ENCODE measurements around the gene CERT1.
"Not testable (repeated sequence)": the region's sequence is repeated elsewhere in the genome, so short reads cannot be mapped to it uniquely, and the experiment has no call there.

The CERT1 gene, protein sequence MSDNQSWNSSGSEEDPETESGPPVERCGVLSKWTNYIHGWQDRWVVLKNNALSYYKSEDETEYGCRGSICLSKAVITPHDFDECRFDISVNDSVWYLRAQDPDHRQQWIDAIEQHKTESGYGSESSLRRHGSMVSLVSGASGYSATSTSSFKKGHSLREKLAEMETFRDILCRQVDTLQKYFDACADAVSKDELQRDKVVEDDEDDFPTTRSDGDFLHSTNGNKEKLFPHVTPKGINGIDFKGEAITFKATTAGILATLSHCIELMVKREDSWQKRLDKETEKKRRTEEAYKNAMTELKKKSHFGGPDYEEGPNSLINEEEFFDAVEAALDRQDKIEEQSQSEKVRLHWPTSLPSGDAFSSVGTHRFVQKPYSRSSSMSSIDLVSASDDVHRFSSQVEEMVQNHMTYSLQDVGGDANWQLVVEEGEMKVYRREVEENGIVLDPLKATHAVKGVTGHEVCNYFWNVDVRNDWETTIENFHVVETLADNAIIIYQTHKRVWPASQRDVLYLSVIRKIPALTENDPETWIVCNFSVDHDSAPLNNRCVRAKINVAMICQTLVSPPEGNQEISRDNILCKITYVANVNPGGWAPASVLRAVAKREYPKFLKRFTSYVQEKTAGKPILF

DNA sequence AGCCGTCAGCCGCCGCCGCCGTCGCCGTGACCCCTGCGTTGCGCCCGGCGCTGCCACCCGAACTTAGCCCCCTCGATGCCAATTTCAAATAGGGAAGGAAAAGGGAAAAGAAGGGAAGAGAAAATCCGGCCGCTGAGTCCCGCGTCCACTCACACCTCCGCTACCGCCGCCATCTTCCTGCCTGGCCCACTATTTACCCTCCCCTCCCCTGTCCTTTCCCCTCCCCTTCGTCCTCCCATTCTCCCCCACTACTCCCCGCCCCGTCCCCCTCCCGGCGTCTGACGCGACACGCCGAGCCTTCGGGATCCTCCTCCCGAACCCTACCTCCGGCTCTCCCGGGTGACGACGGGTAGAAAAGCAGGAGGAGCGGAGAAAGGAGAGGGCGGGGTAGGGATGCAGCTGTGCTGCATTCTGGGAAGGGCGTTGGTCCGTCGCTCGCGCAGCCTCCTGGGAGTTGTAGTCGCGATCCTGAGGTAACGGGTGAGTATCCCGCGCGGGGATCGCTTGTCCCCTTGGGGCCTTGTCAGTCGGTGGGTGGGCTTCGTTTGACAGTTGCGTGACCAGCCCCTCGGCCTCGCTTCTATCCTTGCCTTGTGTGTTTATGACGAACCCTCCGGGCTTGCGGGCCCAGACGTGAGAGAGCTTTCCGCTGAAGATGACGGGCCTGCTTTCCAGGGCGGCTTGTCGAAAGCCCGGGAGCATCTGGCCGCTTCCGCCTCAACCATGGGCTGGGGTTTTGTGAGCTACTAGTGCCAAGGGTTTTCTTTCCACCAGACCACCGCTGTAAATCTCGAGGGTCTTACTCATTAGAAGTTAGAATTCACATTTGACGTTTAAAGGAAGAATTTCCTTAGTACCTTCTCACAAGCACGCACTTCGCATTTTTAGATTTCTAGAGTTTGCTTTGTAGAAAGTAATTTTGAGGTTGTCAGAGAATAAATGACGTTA lies at the start of gene CERT1, which contains the start of gene POLK:
Gene CERT1, minus strand, starts transcription at position 195 of the 948 bp plus-strand sequence. CDS start 422 bp downstream, outside the sequence.
Gene POLK, plus strand, starts transcription at position 457 of the 948 bp plus-strand sequence.
- peak; percentile 96 for DNase-seq (ENCODE audit: low spot score)

DNA sequence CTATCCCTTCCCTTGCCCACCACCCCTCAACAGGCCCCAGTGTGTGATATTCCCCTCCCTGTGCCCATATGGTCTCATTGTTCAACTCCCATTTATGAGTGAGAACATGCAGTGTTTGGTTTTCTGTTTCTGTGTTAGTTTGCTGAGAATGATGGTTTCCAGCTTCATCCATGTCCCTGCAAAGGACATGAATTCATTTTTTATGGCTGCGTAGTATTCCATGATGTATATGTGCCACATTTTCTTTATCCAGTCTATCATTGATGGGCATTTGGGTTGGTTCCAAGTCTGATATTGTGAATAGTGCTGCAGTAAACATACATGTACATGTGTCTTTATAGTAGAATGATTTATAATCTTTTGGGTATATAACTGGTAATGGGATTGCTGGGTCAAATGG lies 49.2 kb upstream of the CERT1 start:
- not testable (repeated sequence) for DNase-seq (ENCODE audit: low spot score)

DNA sequence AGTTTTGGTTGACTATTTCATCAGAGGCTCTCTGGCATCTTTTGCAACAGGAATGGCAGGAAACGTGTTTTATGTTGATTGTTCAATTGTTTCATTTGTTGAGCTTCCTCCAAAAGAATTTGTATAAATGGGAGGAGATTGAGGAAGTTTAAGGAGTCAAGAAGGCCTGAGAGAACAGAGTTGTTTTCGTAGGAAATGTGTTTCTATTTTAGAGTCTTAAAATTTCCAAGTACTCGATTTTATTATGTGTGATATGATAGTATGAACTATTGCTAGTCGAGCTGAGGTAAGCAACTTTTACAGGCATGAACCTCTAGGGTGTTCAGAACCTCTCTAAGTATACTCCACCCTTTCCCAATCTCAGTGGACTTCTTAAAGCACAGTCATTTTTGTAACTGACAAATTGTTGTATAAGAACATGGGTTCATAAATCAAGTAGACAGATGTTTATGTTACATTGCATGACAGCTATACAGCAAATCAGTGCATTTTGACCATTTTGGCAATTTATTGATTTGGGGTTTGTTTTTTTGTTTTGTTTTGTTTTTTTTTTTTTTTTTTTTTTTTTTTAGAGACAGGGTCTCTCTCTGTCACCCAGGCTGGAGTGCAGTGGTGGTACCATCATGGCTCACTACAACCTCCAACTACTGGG lies 47.7 kb upstream of the CERT1 start:
- DNase-seq (ENCODE audit: low spot score) = no peak

DNA sequence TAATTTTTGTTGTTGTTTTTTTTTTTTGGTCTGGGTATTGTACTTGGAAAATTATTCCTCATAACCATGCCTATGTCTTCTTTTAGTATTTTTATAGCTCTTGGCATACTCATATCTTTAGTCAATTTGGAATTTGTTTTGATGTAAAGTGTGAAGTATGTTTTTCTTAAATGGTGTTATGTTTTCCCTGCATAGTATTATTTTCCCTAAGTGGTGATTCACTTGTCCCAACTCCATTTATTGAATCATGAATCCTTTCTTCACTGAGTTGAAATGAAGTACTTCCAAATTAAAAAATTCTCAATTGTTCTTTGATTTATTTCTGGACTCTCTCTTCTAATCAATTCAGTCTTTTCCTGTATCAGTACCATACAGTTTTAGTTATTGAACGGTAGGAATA lies 46.8 kb upstream of the CERT1 start:
- no peak for DNase-seq (ENCODE audit: low spot score)

DNA sequence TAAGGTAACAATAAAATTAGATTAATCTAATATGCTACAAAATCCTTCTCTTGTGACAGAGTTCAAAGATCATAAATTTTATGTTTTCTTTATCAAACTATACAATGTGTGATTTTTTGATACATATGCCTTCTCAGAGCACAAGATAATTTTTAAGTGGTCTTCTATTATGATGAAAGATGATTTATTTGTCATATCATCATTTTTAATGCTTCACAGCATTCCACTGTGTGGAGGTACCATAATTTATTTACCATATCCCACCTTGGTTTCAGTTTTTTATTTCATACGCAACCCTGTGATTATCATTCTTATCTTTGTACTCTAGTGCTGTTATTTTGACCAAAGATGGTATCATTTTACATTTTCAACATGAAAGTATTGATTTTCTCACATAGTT lies 41.9 kb upstream of the CERT1 start:
- DNase-seq (ENCODE audit: low spot score) = no peak

DNA sequence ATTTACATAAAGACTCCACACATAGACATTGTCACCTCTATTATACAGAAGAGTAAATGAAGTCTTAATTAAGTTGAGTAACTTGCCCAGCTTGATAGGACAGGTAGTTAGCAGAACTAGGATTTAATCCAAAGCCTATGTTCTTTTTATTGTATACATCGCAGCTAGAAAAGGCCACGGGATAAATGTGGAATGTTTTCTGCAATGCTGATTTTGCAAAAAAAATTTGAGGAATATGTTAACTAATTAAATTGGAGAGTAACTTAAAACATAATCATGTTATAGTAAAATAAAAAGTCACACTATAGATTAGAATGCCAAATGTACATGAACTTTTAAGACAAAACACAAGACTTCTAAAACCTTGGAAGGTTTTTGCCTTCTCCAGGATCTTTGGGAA lies 41.3 kb upstream of the CERT1 start:
- no peak for DNase-seq (ENCODE audit: low spot score)

DNA sequence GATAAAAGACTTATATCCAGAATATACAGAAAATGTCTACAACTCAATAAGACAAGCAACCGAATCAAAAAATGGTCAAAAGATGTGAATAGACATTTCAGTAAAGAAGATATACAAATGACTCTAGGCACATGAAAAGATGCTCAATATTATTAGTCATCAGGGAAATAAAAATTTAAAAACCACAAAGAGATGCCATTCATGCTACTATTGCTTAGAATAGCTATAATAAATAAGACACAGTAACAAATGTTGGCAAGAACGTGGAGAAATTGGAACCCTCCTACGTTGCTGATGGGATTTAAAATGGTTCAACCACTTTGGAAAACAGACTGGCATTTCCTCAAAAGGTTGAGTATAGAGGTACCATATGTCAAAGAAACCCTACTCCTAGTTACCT lies 40.0 kb upstream of the CERT1 start:
- no peak for DNase-seq (ENCODE audit: low spot score)

DNA sequence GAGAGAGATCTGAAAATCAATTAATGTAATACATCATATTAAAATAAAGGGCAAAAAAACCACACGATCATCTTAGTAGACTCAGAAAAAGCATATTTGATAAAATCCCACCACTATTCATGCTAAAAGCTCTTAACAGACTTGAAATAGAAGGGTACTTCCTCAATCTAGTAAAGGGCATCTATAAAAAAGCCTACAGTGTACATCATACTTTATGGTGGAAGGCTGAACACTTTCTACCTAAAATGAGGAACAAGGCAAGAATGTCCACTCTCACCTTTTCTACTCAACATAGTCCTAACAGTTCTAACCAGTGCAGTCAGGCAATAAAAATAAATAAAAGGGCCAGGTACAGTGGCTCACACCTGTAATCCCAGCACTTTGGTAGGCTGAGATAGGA lies 39.2 kb upstream of the CERT1 start:
- no peak for DNase-seq (ENCODE audit: low spot score)

DNA sequence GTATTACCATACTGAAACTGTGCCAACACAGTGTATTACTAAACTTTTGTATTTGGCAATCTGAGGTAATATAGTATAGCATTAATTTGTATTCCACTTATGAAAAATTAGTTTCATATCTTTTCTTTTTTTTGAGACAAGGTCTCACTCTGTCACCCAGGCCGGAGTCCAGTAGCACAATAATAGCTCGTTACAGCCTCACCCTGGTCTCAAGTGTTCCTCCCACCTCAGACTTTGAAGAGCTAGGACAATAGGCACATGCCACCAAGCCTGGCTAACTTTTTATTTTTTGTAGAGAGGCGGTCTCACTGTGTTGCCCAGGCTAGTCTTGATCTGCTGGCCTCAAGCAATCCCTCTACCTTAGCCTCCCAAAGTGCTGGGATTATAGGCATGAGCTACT lies 36.4 kb upstream of the CERT1 start:
- no peak for DNase-seq (ENCODE audit: low spot score)

DNA sequence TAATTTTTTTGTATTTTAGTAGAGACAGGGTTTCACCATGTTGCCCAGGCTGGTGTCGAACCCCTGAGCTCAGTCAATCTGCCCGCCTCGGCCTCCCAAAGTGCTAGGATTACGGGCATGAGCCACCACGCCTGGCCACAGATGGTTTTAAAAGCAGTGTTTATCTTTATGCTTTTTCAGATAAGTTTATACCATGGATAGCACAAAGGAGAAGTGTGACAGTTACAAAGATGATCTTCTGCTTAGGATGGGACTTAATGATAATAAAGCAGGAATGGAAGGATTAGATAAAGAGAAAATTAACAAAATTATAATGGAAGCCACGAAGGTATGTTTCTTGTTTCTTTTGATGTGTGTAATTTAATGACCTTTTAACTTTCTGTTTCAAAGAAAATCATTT lies 35.4 kb upstream of the CERT1 start:
- DNase-seq (ENCODE audit: low spot score) = no peak

DNA sequence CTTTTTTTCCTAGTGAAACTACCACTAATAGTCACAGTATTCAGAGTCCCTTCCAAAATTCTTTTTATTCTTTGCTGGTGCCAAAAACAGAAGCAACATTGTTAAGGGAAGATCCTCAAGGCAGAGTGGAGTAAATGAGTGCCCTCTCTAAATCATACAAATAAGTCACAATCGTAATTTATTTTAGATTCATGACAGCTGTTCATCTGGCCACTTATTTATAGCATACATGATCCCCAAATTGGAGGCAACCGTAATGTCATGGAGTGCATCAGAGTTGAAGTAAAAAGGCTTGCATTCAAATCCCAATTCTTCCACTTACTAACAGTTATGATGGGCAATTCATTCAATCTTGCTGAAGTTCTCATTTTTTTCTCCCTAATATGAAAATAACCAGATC lies 33.7 kb upstream of the CERT1 start:
- DNase-seq (ENCODE audit: low spot score) = no peak

DNA sequence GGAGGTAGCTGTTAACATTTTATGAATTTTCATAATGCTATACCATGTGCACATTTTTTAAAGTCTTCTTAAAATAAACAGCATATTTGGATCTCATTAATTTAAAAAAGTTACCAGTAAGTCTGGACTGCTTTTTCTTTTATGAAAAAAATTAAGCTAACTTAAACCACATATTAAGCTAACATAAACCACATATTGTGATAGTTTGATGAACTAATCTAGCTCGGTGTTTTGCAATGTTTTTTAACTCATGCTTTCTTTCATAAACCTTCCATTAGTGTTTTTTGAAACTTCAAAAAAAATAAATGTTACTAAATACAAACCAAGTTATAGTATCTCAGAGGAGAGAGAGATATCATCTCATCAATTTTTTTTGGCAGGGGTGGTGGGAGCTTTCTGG lies 26.8 kb upstream of the CERT1 start:
- no peak for DNase-seq (ENCODE audit: low spot score)

DNA sequence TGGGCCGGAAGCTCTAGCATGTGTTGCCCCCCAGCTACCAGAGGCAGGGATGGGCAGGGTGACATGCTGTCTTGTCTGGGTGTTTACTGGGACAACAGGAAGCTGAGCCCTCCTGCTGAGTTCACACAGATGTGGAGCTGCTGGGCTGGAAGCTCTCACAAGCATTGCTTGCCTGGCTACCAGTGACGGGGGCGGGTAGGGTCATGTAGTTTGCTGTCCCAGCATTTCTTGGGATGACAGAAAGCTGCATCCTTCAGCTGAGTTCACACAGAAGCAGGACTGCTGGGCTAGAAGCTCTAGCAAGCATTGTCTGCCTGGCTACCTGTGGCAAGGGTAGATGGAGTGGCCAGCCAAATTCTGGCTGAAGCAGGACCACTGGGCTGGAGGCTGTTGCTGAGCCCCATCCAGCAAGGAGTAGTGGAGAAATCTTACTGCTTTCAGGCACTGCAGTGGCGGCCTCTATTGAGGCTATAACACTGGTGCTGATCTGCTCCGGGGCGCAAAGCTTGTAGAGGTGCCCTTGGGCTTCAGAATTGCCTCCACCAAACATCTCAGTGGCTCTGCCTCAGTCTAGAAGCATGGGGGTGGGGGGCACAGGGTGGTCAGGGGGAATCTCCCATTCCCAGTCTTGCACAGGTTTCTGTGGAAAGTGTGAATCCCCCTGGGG lies 25.4 kb upstream of the CERT1 start:
- DNase-seq (ENCODE audit: low spot score) = no peak

DNA sequence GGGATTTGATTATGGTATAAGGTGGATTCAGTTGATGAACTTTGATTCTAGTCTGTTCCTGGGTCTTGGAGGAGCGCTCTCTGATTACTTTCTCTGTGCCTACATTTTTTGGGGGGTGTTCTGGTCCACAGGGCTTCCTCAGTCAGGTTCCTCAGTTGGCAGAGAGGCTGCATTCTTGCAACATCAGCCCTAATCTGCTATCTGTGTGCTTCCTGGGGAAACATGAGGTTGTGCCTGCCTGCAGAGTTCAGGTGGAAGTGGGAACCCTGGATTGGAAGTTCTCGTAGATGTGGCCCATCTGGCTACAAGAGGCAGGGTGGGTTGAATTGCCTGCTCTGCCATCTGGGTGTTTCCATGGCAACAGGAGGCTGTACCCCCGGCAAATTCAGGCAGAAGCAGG lies 24.7 kb upstream of the CERT1 start:
- no peak for DNase-seq (ENCODE audit: low spot score)

DNA sequence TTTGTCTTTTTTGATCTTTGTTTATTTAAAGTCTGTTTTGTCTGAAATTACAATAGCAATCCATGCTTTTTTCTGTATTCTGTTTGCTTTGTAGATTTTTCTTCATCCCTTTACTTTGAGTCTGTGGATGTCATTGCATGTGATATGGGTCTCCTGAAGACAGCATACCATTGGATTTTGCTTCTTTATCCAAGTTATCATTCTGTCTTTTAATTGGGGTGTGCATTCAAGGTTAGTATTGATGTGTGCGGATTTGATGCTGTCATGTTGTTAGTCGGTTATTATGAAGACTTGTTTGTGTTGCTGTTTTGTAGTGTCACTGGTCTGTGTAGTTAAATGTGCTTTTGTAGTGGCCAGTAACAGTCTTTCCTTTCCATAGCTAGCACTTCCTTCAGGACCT lies 23.3 kb upstream of the CERT1 start:
- no peak for DNase-seq (ENCODE audit: low spot score)

DNA sequence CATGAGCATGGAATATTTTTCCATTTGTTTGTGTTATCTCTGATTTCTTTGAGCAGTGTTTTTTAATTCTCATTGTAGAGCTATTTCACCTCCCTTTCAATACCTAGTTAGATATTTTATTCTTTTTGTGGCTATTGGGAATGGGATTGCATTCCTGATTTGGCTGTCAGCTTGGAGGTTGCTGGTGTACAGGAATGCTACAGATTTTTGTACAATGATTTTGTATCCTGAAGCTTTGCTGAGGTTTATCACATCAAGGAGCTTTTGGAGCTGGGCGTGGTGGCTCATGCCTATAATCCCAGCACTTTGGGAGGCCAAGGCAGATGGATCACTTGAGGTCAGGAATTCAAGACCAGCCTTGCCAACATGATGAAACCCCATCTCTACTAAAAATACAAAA lies 22.3 kb upstream of the CERT1 start:
- DNase-seq (ENCODE audit: low spot score) = not testable (repeated sequence)

DNA sequence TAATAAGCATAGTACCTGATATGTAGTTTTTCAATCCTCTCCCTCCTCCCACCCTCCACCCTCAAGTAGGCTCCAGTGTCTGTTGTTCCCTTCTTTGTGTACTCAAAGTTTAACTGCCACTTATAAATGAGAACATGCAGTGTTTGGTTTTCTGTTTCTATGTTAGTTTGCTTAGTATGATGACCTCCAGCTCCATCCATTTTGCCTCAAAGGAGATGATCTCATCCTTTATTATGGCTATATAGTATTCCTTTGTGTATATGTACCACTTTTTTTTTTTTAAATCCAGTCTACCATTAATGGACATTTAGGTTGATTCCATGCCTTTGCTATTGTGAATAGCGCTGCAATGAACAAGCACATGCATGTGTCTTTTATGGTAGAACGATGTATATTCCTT lies 20.8 kb upstream of the CERT1 start:
- no peak for DNase-seq (ENCODE audit: low spot score)

DNA sequence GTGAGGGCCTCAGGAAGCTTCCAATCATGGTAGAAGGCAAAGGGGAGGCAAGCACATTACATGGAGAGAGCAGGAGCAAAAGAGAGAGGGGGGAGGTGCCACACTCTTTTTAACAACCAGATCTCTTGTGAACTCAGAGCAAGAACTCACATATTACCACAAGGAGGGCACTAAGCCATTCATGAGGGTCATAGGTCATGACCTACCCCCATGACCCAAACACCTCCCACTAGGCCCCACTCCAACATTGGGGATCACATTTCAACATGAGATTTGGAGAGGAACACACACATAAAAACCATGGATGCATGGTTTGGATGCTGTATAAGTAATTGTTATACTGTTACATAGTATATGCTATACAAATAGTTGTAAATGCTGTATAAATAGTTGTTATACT lies 17.8 kb upstream of the CERT1 start:
- DNase-seq (ENCODE audit: low spot score) = no peak

DNA sequence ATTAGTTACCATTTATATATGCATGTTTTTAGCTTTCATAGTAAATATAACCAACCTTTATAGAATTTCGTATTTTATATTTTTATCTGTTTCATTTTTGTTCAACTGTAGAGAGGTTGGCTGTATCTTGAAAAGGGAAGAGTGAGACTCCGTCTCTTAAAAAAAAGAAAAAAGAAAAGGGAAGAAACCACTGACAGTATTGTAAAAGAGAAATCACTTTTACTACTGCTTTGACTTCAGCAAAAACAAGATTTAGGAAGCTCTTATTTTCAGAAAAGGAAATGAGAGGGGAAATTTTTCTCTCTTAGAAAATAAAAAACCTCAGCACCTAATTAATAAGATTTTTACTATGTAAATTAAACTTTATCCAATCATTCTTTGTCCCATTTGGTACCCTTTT lies 14.6 kb upstream of the CERT1 start:
- no peak for DNase-seq (ENCODE audit: low spot score)

DNA sequence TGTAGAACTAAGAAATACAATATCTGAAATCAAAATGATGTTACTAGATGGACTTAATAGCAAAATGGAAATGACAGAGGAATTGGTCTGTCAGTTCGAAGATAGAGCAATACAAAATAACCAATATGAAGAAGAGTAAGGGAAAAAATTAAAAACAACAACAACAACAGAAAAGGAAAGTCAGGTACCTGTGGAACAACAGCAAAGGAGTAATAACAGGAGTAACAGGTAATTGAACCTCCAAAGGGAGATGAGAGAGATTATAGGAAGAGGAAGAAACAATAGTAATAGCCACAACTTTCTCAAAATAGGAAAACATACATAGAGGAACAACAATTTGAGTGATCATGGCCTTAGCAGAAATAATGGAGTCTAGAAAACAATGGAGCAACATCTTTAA lies 13.9 kb upstream of the CERT1 start:
- DNase-seq (ENCODE audit: low spot score) = no peak

DNA sequence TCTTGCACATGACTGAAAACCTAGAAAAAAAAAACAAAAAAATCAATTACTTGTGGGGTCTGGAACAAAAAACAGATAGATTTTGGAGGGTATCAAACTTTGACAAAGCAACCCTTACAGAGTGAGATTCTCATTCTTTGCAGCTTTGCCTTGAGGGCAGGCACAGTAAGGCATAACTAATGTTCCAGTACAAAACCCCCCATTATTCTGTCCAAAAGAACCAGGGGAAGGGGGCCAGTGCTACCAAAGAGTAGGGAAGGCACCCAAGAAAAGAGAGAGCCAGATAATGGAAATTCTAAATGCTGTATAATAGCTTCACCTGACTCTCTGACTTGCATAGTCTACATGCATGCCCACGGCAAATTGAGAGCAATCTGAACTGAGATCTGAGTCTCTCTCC lies 13.2 kb upstream of the CERT1 start:
- DNase-seq (ENCODE audit: low spot score) = no peak

DNA sequence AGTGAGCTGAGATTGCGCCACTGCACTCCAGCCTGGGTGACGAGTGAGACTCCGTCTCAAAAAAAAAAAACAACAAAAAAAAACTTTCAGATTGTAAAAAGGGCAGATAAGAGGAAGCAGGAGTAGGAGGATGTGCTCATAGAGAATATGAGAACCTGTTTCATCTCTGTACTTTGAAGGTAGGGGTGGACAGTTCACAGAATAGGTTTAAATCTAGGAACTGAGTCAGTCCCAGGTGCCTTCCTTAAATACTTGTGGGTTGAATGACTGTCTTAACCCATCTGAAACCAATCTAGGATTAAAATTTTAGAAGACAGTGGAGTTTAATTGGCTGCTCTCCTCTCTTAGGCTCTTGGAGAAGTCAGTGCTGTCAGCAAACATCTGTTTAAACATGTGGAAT lies 12.6 kb upstream of the CERT1 start:
- no peak for DNase-seq (ENCODE audit: low spot score)

Data from CD4-positive, alpha-beta T cell treated with Interleukin-6 at 100 ng/mL for 8 hours (primary cell).